Activated T-helper 17 cell treated with anti-CD3 and anti-CD28 coated beads, Interleukin-2, amount 50 U/mL, for 72 hours (primary cell): ENCODE results near the gene VKORC1. TPM values are rescaled to one million over a fixed set of nuclear protein-coding genes. Genes with fewer than 3 reads are reported as not detected.

ENCODE experiments used
- ATAC-seq: fragments of 150-1000 bp; cut with Tn5 transposase; replicated peaks from 2 replicates; pipeline ENCODE4 v1.10.0; 2021; ENCODE audit warnings: mild to moderate bottlenecking, moderate library complexity
- H3K27ac Mint-ChIP-seq: one replicate; pipeline ENCODE4 v1.8.0; 2022; ENCODE audit warnings: mixed read lengths
- H3K27me3 Mint-ChIP-seq: one replicate; pipeline ENCODE4 v1.8.0; 2022; ENCODE audit warnings: mixed read lengths
- H3K36me3 Mint-ChIP-seq: one replicate; pipeline ENCODE4 v1.8.0; 2022; ENCODE audit warnings: low read depth, mild to moderate bottlenecking, mixed read lengths
- H3K4me1 Mint-ChIP-seq: one replicate; pipeline ENCODE4 v1.8.0; 2022; ENCODE audit warnings: mixed read lengths
- H3K4me3 Mint-ChIP-seq: one replicate; pipeline ENCODE4 v1.8.0; 2022; ENCODE audit warnings: mild to moderate bottlenecking, mixed read lengths
- H3K9me3 Mint-ChIP-seq: one replicate; pipeline ENCODE4 v1.8.0; 2022; ENCODE audit warnings: mixed read lengths
- total RNA-seq, 2 donors: library from RNA; stranded (reverse); gene quantifications; one replicate each; pipeline ENCODE4 v1.2.3, GENCODE V29; 2022

VKORC1 gene
- total RNA-seq, 2 donors from 2014 or later, result 75.3 to 107 TPM

DNA sequence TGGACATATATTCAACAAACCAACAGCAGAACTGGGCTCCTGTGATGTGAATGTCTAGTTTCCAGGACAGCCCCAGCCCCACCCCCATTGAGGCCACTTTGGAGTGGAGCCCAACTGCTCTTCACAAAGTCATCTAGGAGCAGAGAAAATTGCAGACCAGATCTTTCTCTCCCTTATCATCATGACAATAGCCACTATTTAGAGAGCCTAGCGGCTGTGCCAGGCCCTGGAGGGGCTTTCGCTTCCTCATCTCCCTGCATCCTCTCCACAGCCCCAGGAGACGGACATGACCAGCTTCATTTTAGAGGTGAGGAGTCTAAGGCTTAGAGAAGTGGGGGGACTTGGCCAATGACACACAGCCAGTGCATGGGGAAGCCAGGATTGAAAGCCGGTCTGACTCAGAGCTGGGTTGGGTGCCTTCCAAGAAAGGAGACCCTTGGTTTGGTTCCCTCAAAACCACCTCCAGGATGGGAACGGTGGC is 39.5 kb upstream of the VKORC1 start:
- no peak overlapping the region for H3K4me3 Mint-ChIP-seq
- H3K27ac Mint-ChIP-seq, result peak overlapping the region; percentile 18
- no peak for ATAC-seq
- peaks cover 13% of the 10 kb centered on the region for H3K36me3 Mint-ChIP-seq
- H3K9me3 Mint-ChIP-seq, result no peaks in the 10 kb centered on the region
- H3K4me1 Mint-ChIP-seq, result peaks cover 3% of the 10 kb centered on the region
- H3K27me3 Mint-ChIP-seq, result no peaks in the 10 kb centered on the region

DNA sequence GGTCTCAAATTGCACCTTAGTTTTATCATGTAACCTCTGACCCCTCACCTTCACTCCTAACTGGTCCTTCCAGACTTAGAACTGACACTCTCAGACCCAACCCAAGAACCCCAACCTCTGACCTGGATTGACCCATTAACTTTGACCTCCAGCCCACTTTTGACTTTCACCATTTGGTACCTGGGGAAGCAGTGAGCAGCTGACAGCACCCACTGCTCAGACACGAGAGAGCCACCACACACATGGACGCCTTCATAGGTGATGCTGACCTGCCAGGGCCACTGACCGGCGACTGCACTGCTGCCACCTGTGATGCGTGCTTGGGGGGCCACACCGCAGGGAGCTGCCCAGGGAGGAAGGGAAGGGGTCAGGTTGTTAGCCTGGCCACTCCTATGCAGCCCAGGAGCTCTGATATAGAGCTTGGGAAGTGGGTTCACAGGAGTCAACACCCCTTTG is 38.5 kb upstream of the VKORC1 start:
- Mint-ChIP-seq H3K4me3 (no peak overlapping the region), H3K27me3 (no peaks in the 10 kb centered on the region), H3K27ac (peak overlapping the region; percentile 18), H3K4me1 (peaks cover under 1% of the 10 kb centered on the region), H3K36me3 (peaks cover 13% of the 10 kb centered on the region), H3K9me3 (no peaks in the 10 kb centered on the region)
- no peak for ATAC-seq

DNA sequence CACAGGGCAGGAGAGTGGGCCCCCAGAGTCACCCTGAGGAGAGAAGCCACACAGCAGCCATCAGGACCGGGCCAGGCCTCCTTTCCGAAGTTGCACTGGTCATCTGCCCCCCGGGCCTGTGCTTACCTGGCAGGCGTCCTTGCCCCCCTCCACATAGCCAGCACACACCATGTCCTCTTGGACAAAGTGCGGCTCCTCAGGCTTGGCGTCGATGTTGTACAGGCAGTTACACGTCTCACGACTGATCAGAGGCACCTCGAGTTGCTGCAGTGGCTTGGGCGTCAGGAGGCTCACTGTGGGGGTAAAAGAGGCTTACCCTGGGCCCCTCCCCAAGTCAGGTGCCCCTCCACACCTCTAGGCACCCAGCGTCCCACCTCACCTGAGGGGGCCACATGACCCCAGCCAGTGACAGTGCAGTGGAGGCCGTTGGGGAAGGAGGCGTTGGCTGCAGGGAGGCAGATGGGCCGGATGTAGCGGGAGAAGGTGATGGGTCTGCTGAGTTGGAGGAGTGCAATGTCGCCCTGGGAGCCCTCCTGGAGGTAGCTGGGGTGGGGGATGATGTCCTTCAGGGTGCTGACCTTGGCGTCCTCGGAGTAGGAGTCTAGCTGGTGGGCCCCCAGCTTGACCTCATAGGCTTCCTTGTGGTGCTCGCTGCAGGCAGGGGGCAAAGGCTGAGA is 37.8 kb upstream of the VKORC1 start:
- no peak overlapping the region for H3K27ac Mint-ChIP-seq
- H3K4me3 Mint-ChIP-seq, result no peak overlapping the region

DNA sequence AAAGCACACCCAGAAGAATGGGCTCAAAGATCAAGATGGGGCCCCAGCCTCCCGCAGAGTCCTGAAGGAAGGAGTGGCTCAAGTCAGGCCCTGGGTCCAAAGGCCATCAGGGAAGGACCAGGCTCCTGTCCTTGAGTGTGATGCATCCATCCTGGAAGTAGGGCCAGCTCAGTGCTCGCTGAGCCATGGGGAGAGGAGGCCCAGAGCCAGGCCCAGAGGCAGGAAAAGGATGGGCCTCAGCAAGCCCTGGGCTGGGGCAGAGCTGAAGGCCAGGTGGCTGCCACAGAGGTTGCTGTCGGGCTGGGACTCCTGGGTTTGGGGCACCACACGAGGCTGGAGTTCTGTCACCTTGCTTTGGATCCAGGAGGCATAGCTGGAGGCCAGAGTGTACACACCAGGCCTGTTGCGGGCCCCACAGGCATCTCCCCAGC is 37.3 kb upstream of the VKORC1 start:
- Mint-ChIP-seq H3K27me3 (no peaks in the 10 kb centered on the region), H3K27ac (no peak overlapping the region), H3K4me1 (no peaks in the 10 kb centered on the region), H3K4me3 (no peak overlapping the region), H3K9me3 (no peaks in the 10 kb centered on the region), H3K36me3 (peaks cover 22% of the 10 kb centered on the region)
- ATAC-seq, result no peak

More for the DNA sequence above, 37.8 kb upstream of the VKORC1 start:
- no peak for ATAC-seq
- Mint-ChIP-seq H3K4me1 (no peaks in the 10 kb centered on the region), H3K9me3 (no peaks in the 10 kb centered on the region), H3K36me3 (peaks cover 19% of the 10 kb centered on the region), H3K27me3 (no peaks in the 10 kb centered on the region)

DNA sequence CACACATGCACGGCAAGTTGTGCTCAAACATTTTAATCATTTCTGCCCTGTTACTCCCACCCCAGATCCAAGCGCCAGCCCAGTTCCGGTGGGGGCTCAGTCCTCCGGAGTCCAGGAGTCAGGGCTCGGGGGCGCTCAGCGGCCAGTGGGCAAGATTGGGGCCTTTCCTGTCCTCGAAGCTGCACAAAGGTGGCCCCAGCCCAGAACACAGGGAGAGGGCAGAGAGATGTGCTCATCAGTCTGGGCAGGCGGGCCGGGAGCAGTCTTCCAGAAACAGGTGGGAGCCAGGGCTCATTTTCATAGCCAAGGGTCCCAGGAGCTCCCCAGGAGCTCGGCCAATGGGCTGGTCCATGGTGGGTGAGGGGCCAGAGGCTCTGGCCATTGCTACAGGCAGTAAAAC is 36.8 kb upstream of the VKORC1 start:
- Mint-ChIP-seq H3K4me3 (no peak overlapping the region), H3K9me3 (no peaks in the 10 kb centered on the region), H3K36me3 (peaks cover 23% of the 10 kb centered on the region), H3K4me1 (no peaks in the 10 kb centered on the region), H3K27me3 (no peaks in the 10 kb centered on the region), H3K27ac (no peak overlapping the region)
- no peak for ATAC-seq

DNA sequence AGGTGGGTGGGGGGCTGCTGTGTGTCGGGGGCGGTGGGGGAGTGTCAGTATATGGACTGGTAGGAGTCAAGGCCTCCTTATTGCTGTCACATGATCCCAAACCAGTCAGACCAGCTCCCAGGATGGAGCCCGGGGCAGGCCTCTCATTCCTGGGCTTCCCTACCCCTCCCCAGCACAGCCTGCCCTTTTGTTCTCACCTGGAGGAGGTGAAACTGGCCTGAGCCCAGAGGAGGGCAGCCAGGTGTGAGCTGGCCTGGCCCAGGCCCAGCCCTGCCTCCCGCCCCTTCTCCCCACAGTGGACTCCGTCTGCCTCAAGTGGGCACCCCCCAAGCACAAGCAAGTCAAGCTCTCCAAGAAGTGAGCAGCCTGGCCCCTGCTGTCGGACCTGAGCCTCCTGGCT is 36.3 kb upstream of the VKORC1 start:
- ATAC-seq, result no peak
- H3K4me1 Mint-ChIP-seq, result peaks cover 5% of the 10 kb centered on the region
- H3K27ac Mint-ChIP-seq, result no peak overlapping the region
- no peak overlapping the region for H3K4me3 Mint-ChIP-seq
- peaks cover 28% of the 10 kb centered on the region for H3K36me3 Mint-ChIP-seq
- H3K9me3 Mint-ChIP-seq, result no peaks in the 10 kb centered on the region
- H3K27me3 Mint-ChIP-seq, result no peaks in the 10 kb centered on the region

DNA sequence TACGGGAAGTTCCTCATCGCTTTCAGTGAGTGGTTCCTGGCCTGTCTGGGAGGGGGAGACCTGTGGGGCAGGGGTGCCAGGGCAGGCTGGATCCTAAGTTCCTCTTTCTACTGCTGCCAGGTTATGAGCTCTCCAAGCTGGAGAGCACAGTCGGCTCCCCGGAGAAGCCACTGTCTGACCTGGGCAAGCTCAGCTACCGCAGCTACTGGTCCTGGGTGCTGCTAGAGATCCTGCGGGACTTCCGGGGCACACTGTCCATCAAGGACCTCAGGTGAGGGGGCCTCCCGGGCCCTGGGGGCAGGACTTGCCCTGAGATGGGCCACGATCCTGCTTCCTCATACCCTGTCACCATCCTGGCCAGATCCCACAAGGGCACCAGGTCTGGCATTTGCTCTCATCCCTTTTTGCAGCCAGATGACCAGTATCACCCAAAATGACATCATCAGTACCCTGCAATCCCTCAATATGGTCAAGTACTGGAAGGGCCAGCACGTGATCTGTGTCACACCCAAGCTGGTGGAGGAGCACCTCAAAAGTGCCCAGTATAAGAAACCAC is 35.8 kb upstream of the VKORC1 start:
- Mint-ChIP-seq H3K4me1 (peaks cover 7% of the 10 kb centered on the region), H3K36me3 (peaks cover 32% of the 10 kb centered on the region), H3K27me3 (no peaks in the 10 kb centered on the region), H3K27ac (no peak overlapping the region), H3K4me3 (no peak overlapping the region), H3K9me3 (no peaks in the 10 kb centered on the region)
- no peak for ATAC-seq

DNA sequence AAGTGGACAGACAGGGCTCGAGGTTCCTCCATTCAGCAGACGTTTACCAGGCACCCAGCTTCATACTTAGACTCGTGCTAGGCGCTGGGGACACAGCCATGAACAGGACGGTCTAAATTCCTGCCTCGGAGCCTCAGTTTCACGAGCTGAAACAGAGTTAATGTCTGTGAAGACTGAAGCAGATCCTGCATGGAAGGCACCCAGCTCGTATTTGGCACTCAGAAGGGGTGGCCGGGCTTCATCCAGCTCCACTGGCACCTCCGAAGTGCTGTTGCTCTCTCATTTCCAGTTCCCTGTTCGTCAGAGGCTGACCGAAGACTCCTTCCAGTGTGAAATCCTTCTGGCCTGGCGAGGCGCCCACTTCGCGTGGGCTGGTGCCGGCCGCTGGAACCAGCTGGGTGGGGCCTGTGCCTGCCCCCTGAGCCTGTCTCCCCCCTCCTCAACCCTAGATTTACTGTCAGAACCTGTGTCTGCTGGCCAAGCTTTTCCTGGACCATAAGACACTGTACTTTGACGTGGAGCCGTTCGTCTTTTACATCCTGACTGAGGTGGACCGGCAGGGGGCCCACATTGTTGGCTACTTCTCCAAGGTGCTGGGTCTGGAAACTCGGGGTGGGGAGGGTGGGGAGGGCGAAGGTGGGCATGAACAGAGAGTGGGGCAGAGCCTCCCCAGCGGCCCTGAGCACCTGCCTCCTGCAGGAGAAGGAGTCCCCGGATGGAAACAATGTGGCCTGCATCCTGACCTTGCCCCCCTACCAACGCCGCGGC is 35.2 kb upstream of the VKORC1 start:
- Mint-ChIP-seq H3K9me3 (no peaks in the 10 kb centered on the region), H3K27me3 (no peaks in the 10 kb centered on the region), H3K27ac (no peak overlapping the region), H3K4me3 (no peak overlapping the region), H3K36me3 (peaks cover 32% of the 10 kb centered on the region), H3K4me1 (peaks cover 7% of the 10 kb centered on the region)
- ATAC-seq, result no peak

DNA sequence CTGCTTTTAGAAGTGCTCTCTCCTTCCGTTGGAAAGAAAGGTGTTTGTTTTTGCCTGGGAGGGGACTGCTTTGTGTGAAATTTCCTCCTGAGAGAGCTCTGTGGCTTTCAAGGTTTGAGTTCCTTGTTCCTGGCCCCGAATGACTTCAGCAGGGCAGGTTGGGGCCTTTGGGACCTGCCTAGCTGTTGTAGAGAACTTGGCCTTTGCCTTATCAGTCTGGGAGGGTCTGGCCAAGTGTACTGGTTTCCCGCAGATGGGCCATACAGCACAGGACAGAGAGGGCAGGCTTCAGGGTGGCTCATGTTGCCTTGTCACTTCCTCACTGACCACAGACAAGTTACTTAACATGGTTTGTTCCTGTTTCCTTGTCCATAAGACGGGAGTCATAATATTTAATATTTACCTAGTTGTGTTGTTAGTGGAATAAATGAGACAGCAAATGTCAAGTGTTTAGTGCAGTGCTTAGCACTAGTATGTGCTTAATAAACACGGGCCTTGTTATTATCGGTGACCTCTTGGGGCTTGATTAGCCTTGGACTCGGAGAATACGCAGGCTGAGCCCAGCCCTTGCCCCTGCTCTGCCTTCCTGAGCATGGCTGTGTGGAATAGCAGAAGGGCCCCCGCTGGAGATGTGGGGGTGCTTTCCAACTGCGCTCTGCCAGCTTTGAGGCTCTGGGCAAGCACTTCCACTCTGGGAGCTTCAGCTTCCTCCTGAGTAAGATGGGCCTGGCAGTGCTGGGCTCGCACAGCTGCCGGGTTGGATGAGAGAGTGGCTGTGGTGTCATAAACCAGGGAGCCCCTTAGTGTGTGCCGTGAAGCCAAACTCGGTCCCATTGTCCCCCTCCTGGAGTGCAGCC is 34.3 kb upstream of the VKORC1 start:
- no peaks in the 10 kb centered on the region for H3K9me3 Mint-ChIP-seq
- peaks cover 7% of the 10 kb centered on the region for H3K4me1 Mint-ChIP-seq
- H3K27ac Mint-ChIP-seq, result no peak overlapping the region
- no peak overlapping the region for H3K4me3 Mint-ChIP-seq
- no peak for ATAC-seq
- no peaks in the 10 kb centered on the region for H3K27me3 Mint-ChIP-seq
- peaks cover 36% of the 10 kb centered on the region for H3K36me3 Mint-ChIP-seq

DNA sequence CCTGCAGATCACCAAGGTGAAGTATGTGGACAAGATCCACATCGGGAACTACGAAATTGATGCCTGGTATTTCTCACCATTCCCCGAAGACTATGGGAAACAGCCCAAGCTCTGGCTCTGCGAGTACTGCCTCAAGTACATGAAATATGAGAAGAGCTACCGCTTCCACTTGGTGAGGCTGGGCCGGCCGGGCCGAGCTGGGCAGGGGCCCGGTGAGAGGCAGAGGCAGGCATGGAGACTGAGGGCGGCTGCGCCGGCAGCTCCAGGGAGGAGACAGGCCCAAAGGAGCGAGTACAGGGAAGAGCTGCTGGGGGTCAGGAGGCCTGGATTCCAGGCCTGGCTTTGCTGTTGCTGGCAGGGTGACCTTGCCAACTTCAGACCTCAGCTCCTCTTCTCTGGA is 32.6 kb upstream of the VKORC1 start:
- Mint-ChIP-seq H3K27ac (no peak overlapping the region), H3K4me3 (no peak overlapping the region), H3K36me3 (peaks cover 47% of the 10 kb centered on the region), H3K4me1 (peaks cover 7% of the 10 kb centered on the region), H3K27me3 (no peaks in the 10 kb centered on the region), H3K9me3 (no peaks in the 10 kb centered on the region)
- no peak for ATAC-seq

DNA sequence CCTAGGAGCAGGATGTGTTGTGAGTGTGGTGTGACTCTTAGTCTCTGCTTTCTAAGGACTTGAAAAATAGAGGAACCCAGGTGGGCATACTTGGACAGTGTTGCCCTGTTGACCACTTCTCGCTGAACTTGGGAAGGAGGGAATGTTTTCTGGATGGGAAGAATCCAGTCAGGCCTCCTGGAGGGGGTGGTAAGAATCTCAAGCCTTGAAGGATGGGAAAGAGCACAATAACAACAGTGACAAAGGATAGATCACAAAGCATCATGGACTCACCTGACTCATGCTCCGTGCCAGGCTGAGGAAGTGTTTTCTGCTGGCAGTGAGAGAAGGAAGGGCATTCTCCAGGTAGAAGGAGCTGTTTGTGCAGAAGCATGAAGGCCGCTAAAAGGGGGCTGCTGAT is 31.2 kb upstream of the VKORC1 start:
- no peak for ATAC-seq
- H3K4me3 Mint-ChIP-seq, result no peak overlapping the region
- peaks cover 54% of the 10 kb centered on the region for H3K36me3 Mint-ChIP-seq
- H3K9me3 Mint-ChIP-seq, result no peaks in the 10 kb centered on the region
- peak overlapping the region; percentile 54 for H3K27ac Mint-ChIP-seq
- peaks cover 7% of the 10 kb centered on the region for H3K4me1 Mint-ChIP-seq
- H3K27me3 Mint-ChIP-seq, result no peaks in the 10 kb centered on the region

DNA sequence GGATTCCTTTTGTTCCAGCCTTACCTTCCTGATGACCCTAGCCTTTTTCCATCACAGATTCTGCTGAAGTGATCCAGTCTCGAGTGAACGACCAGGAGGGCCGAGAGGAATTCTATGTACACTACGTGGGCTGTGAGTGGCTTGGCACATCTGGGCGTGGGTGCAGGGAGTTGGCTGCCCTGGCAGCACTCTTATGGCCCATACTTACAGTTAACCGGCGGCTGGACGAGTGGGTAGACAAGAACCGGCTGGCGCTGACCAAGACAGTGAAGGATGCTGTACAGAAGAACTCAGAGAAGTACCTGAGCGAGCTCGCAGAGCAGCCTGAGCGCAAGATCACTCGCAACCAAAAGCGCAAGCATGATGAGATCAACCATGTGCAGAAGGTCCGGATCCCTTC is 25.5 kb upstream of the VKORC1 start:
- no peak for ATAC-seq
- Mint-ChIP-seq H3K36me3 (peaks cover 61% of the 10 kb centered on the region), H3K9me3 (no peaks in the 10 kb centered on the region), H3K4me1 (peaks cover 10% of the 10 kb centered on the region), H3K27me3 (no peaks in the 10 kb centered on the region), H3K27ac (no peak overlapping the region), H3K4me3 (no peak overlapping the region)

DNA sequence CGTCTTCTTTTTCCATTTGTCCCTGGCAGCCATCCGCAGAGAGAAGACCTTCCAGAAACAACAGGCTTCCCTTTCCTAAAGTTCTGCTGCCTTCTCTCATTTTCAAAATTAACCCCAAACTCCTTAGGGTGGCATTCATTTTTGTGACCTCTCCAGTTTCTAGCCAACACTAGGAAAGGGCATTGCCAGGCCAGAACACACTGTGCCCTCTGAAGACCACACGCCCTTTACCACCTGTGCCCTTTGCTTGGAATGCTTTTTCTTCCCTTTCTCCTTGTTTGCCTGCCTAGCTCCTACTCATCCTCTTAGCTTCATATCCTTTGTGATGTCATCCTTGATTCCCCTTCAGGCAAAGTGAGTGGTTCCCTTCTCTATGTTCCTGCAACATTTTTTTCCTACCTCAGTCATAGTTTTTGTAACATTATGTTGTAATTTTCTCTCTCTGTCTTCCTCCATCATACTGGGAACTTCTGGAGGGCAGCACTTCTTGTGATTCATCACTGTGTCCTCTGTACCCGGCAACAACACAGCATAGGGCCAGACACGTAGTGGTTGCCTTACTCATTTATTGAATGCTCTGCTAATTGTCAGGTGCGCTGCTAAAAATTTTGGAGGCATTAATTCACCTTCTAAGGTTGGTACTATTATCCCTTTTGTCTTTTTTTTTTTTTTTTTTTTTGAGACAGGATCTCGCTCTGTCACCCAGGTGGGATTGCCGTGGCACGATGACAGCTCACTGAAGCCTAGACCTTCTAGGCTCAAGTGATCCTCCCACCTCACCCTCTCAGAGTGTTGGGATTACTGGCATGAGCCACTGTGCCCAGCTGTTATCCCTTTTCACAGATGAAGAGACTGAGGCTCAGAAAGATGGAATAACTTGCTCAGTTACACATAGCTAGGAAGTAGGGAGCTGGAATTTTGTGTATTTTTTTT is 23.9 kb upstream of the VKORC1 start:
- Mint-ChIP-seq H3K27ac (peak overlapping the region; percentile 89), H3K4me1 (peaks cover 10% of the 10 kb centered on the region), H3K27me3 (no peaks in the 10 kb centered on the region), H3K4me3 (peak overlapping the region; percentile 86), H3K9me3 (no peaks in the 10 kb centered on the region), H3K36me3 (peaks cover 52% of the 10 kb centered on the region)
- ATAC-seq, result no peak
